HG03060 (cell line): ENCODE data around the gene CATSPER1.
"Not testable (repeated sequence)": the region's sequence is repeated elsewhere in the genome, so short reads cannot be mapped to it uniquely, and the experiment has no call there.

Experiments
- ATAC-seq: cut with Tn5 transposase; IDR thresholded peaks from one replicate; pipeline ENCODE4 v1.9.1; 2021; ENCODE audit warnings: low read depth, moderate number of reproducible peaks; ENCODE audit not compliant: unreplicated experiment

Gene CATSPER1

GRCh38 chr11:66051766-66052663 lies 25.7 kb upstream of the CATSPER1 start, which contains the start of gene SF3B2:
TSS of gene SF3B2 (plus strand) at chr11:66052364. CDS start at chr11:66052385, 21 bp downstream.
- ATAC-seq, result peak; percentile 79

DNA sequence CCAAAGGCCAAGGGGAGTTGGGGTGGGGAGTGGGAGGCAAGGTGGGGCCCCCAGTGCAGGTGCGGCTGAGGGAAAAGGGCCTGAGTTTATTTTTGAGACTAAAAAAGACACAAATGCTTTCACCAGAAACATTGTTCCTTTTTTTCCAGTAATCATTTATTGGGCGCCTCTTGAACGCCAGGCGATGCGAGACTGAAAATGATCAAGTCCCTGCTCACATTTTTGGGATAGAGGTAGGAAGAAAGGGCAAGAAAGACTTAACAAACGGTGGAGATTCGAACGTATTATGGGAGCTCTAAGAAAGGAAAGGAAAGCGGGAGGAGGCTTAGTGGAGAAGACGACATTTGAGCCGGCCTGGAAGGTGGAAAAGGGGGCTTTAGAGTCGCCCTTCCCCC lies 25.1 kb upstream of the CATSPER1 start:
- no peak for ATAC-seq

DNA sequence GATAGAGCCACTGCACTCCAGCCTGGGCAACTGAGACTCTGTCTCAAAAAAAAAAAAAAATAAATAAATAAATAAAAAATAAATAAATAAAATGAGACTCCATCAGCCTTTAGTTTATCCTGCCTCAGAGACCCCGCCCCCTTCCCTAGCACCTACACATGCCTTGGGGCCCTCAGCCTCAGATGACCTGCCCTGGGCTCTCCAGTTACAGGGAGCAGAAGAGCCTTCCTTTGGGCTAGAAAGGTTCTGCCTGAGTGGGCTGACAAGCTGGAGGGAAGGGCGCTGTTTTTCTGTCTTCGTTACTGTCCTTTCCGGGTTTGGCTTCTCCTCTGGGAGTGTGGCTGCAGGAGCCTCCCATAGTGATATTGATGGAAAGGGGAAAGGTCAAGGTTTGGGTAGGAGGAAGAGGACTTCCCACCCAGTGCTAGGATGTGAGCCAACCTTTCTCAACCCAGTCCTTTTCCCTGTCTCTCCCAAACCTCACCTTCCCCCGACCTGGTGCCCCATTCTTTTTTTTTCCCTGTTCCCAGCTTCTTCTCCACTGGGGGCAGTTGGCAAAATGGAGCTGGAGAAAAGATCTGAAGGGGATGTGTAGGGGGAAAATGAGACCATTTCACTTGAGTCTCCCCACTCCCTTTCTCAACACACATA lies 24.4 kb upstream of the CATSPER1 start:
- no peak for ATAC-seq

DNA sequence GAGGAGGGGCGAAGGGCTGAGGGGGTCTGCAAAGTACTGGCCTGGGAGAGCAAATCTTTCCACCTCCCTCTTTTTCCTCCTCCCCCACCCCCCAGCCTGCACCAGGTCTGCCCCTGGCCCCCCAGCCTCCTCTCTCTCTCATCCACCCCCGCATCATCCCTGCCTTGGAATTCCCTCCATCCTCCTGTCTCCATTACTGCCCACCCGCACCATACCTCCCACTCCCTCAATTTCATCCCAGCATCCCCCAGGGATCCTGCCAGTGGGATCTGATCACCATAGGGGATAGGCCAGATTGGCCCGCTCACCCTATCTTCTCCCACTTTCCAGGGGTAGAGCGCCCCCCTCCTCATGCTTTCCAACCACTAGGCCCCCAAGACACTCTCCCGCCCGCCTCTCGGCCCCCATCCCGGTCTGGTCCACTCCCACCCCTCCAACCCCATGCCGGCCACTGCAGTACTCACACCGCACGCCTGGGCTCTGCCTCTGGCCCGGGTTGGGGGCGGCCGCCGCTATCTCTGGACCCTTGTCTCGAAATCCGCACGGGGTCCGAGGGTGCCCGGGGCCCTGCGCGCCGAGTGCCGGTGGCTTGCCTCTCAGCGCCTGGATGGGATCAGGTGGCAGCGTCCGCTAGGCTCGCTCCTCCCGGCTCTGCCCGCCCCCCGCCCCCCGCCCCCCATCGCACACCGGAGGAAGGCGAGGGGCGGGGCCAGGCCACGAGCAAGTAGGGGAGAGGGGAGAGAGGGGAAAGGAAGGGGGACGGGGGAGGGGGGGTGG lies 22.5 kb upstream of the CATSPER1 start, which contains the start of gene GAL3ST3:
TSS of gene GAL3ST3 (minus strand) at position 615 of the 777 bp plus-strand sequence. CDS start 3,746 bp downstream, outside the sequence.
- ATAC-seq, result no peak

DNA sequence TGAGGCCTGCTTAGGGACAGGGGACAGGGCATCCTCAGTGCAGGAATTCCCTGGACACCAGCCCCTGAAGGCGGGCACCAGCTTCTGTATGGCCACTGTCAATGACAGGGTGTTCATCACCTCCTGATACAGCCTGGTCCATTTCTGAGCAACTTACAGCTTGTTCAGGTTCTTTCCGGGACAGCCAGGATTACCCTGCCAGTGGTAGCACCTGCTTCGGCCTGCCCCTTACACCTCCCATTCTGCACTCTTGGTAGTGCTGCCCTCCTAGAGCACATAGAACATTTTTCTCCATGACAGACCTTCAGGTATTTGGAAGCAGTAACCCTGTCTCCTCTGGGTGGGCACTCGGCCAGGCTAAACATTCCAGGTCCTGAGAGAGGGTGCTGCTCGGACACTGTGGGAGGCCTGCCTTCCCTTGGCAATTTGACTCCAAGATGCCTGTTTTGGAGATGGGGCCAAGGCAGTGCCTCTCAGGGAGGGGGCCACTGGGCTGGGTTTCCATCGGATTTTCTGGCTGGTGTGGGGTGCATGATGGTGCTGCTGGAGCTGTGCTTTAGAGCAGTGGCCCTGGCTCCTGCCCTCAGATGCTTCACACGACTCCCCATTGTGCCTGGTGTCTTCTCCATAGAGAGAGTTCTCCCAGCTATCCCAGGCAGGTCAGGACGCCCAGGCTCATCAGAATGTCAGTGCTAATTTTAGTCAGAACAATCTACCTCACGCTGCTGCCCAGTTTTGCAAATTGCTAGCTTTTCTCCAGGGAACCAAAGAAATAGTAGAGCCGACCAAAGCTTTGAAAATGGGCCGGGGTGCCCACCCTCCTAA lies 21.5 kb upstream of the CATSPER1 start:
- no peak for ATAC-seq

- no peak for ATAC-seq
Observed at GRCh38 chr11:66046901-66047300, 20.6 kb upstream of the CATSPER1 start.

- no peak for ATAC-seq
Observed at GRCh38 chr11:66045177-66045639, 18.9 kb upstream of the CATSPER1 start.

DNA sequence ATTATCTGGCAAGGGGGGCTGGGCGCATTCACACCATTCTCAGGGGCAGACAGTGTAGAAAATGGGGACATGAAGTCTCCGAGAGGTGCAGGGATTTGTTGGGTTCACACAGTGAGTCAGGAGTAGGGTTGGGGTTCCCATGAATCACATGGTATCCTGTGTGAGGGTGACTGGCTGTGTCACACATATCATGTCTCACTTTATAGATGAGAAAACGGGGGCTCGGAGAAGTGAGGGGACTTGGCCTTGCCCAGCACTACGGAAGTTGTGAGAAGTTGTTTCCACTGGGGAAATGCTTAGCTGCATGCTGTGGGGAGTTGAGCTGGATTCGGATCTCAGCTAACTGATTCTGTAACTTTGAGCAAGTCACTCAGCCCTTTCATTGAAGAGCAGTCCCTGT lies 18.5 kb upstream of the CATSPER1 start:
- ATAC-seq, result no peak

DNA sequence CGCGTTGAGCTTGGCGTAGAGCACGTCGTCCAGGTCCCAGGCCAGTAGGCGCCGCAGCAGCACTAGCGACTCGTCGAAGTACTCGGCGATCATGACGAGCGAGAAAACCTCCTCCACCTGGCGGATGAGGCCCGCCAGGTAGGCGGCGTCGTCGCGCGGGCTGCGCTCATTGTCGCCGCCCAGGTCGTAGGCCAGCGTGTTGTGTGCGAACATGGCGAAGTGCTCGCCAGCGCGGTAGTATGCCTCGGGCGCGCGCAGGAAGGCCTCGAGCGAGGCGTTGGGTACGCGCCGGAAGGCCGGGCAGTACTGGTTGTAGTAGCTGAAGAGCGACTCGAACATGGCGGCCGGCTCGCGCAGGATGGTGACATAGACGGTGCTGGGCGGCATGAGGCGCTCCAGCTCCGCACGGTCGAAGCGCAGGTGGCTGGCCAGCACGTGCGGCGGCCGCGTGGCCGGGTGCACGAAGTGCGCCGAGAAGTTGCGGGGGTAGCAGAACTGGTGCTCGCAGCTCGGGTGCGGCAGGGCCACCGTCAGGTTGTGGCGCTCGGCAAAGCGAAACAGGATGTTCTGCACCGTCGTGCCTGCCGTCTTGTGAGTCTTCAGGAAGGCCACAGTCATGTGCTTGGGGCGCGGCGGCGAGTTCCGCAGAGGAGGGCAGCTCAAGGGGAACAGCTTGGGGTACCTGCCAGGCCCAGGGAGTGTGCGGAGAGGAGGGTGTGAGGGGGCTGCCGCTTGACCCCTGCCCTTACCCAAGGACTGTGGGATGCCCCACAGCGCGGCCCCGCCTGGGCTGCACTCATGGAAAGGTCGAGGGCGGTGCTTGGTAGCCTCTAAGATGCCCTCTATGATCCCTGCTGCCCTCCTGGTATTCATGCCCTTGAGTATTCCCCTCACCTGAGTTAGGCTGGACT lies 17.0 kb upstream of the CATSPER1 start:
- ATAC-seq, result no peak

DNA sequence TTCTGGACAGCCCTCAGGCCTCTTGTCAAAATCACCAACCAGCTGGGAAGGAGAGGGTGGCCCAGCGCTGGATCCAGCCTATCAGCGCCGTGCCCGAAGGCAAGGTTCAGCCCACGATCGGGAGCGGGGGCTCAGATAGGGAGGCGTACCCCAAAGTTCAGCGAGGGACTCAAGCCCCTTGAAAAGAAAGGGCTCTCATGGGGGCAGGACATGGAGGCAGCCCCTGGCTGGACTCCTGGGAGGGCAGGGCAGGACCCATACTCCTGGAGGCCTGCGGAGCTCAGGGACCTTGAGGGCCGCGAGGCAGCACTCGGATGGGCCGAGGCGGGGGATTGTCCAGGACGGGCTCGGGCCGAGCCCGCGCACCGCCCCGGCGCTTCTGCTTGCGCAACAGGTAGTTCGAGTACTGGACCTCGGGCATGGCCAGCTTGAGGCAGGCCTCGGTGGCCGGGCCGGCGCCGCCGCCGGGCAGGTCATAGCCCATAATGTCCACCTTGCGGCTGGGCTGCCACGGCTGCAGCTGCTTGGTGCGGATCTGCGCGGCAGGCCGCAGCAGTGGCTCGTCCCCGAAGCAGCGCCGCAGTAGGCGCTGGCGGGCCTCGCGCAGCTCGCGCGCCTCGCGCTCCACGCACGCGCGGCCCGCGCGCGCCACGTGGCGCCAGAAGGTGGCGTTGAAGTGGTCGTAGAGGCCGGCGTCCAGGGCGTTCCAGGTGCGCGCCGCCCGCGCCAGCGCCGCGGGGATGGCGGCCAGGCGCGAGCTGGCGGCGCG lies 16.1 kb upstream of the CATSPER1 start:
- no peak for ATAC-seq

GRCh38 chr11:66039765-66040164 lies 13.5 kb upstream of the CATSPER1 start:
- no peak for ATAC-seq

DNA sequence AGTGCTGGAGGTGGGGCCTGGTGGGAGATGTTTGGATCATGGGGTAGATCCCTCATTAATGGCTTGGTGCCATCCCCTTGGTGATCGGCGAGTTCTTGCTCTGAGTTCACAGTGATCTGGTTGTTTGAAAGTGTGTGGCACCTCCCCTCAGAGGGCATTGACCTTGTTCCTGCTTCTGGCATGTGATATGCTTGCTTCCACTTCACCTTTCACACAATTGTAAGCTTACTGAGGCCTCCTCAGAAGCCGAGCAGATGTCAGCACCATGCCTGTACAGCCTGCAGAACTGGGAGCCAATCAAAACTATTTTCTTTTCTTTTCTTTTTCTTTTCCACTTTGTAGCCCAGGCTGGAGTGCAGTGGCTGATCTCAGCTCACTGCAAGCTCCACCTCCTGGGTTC lies 11.0 kb upstream of the CATSPER1 start:
- no peak for ATAC-seq

DNA sequence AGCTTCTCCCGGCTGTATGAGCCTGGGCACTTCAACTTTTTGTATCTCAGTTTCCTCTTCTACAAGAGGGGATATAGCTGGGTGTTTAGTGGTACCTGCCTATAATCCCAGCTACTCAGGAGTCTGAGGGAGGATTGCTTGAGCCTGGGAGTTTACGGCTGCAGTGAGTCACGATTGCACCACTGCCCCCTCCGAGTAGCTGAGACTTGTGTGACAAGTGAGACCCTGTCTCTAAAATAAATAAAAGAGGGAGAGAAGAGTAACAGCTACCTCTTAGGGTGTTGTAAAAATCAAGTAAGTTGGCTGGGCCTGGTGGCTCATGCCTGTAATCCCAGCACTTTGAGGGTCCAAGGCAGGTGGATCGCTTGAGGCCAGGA lies 10.0 kb upstream of the CATSPER1 start:
- no peak for ATAC-seq

DNA sequence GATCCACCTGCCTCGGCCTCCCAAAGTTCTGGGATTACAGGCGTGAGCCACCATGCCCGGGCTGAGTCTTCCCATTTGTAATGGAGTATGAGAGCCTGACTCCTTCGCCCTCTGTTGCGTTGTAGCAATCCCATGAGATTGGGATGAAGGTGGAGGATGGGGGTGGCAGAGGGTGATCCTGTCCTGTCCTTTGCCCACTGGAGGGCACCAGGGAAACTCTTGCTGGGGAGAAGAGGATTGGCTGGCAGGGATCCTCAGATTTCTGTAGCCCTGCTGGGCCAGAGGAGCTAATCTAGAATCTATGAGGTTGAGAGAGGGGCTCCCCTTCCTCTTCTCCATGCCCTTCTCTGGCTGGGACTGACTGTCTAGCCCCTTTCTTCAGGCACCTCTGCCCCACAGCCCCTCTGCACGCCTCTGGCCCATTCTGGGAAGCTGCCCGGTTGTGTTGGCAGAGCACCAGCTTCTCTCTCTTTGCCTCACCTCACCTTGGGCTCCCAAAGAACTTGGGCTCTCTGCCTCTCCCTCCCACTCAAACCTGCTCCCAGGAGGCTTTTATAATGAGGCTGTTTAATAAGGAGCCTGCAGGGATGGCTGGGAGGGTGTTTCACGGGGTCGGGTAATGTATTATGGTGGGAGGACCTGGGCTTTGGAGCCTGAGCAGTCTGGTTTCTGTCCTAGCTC lies 9.5 kb upstream of the CATSPER1 start:
- ATAC-seq, result no peak

DNA sequence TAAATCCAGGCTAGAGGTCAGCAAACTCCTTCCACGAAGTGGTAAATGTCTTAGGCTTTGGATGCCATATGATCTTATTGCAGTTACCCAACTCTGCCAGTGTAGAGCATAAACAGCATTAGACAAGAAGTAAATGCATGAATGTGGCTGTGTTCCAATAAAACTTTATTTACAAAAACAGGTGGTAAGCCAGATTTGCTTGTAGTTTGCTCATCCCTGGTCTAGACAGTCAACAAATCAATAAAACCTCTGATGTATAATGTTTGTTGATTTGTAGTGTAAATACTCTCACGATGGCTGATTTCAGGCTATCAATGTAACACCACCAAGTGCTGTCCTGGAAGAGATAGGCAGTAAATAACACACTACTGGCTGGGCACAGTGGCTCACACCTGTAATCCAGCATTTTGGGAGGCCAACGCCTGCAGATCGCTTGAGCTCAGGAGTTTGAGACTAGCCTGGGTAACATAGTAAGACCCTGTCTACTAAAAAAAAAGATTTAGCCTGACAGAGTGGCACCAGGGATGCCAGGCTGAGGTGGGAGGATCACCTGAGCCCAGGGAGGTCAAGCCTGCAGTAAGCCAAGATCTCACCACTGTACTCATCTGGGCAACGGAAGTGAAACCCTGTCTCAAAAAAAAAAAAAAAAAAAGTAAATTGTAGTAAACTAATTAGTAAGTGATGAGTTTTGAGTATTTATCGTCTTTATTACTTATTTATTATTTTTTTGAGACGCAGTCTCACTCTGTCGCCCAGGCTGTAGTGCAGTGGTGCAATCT lies 6.9 kb upstream of the CATSPER1 start:
- no peak for ATAC-seq

GRCh38 chr11:66023186-66023440 lies 3.2 kb downstream of the CATSPER1 start:
- not testable (repeated sequence) for ATAC-seq
